Fibroblast of skin of back (primary cell): Measurements from ENCODE around the gene PADI4.
"Not testable (repeated sequence)": the region's sequence is repeated elsewhere in the genome, so short reads cannot be mapped to it uniquely, and the experiment has no call there.

Source experiments
- DNase-seq: peaks from one replicate; pipeline ENCODE4 v3.0.0-alpha.2; 2013

The PADI4 gene

DNA sequence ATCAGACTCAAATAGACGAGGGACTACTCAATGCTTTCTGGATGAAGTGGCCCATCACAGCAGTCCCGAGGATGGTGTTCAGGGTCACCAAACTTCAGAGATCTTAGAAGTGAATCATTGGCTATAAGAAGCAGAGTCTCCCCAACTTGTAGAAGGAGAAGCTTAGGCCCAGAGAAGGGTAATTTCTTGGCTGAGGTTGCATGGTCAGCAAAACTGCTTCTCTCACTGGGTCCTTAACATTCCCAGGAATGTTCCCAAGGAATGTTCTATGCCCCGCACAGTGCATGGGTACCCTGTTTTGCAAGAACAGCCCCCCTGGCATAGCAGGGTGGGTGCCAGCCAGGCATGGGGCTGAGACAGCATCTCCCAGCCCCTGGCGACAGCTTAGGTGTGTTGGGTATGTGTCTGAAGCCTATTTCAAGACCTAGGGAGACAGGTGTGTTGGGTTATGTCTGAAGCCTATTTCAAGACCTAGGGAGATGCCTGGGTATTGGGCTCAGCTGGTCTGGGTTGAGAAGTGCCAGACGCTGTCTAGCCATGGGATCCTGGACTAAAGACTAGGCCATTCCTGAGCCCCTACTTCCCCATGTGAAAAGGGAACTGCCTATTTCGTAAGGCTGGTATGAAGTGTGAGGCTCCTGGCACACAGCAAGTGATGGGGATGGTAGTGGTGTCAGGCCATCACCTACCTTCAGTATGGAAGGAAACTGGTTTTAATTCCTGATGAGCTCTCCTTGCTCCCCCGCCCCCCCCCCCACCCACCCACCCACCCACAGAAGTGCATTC, 90.1 kb downstream of the PADI4 start:
- no peak for DNase-seq

- DNase-seq = no peak
Observed at GRCh38 chr1:17400725-17401341, 92.8 kb downstream of the PADI4 start.

DNA sequence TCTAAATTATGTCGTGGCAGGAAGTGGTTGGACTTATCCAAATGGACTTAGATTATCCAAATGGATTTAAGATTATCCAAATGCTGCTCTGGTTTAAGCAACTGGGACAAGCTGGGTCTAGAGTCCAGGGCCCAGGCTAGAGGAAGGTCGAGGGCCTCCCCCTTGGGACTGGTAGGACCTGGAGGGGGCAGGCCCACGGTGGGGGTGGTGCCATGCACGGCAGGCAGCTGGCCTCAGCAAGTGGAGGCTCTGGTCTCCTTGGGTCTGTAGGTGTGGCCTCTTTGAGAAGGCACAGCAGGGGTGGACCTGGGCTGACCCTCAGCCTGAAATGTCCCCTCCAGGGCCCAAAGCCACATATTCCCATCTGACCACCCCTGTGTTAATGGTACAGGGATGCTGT, 93.8 kb downstream of the PADI4 start:
- DNase-seq = no peak

GRCh38 chr1:17403081-17403480, 95.1 kb downstream of the PADI4 start:
- no peak for DNase-seq

- no peak for DNase-seq
Observed at GRCh38 chr1:17404034-17404684, 96.2 kb downstream of the PADI4 start.

GRCh38 chr1:17404820-17405219, 96.8 kb downstream of the PADI4 start:
- no peak for DNase-seq

DNA sequence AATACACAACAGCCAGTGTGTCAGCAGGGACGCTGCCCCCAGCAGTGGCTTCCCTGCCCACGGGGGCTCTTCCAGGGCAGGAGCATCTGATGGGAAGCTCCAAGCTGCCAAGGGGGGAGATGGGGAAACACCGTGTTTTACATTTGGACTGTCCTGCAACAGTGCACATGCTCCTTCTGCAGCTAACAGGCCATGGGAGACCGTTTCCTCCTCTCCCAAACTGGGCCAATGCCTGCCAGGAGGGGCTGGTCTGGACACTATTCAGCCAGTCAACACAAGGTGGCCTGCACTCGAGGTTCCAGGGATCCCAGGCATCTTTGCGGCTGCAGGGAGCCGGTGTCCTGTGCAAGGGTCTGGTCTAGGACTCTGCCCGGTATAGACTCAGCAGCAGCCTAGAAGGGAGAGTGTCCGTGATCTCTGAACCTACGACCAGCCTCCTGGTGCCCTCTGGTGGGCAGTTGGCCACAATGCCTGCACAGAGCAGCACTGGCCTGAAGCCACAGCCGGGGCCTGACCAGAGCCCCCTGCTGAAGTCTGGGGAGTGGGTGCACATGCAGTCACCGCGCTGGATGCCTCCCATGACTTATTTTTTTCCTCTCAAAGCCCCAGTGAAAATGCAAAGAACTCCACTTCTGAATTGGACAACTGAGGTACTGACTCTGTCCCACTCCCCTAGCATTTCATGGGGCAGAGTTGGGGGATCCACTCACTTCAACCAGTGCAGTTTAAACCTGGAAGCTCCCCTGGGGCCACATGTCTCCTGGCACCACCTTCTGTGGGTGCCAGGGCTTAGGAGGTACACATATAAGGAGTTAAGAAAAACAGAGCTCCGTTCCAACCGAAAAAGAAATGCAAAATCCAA, 98.1 kb downstream of the PADI4 start:
- peak; percentile 55 for DNase-seq

GRCh38 chr1:17406760-17407475, 98.9 kb downstream of the PADI4 start:
- DNase-seq = not testable (repeated sequence)

GRCh38 chr1:17407786-17408514, 100.0 kb downstream of the PADI4 start:
- DNase-seq = peak; percentile 9

- no peak for DNase-seq
Observed at GRCh38 chr1:17409391-17409811, 101.4 kb downstream of the PADI4 start.

DNA sequence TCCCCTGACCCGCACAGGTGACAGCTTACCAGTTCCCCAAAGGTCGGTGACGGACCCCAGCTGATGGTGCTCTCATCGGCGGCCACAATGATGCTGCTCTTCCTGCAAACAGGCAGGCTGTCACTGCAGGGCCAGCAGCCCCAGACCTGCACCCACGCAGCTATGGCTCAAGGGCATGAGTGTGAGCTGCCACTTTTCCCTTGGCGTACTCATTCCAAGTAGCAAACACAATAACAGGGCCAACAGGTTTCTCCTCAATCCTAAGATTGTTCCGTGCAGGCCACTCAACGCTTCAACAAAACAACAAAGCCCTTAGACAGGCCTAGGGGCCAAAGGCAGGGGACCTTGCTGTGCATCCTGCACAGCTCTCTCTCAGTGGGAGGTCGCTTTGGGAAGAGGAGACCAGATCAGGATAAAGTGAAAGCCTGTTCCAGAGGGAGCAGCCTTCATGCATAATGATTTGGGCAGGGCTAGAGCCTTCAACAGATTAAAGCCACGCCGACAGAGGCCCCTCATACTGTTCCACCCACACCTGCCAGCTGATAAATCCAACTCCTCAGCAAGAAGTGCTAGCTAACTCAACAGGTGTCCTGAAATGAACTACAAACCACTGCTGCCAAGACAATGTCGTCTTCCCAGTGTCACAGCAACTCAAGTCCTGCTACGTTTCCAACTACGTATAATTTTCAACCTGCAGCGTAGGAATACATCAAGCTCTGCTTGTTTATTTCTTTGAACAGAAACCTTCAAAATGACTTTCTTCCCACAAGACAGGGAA, 104.3 kb downstream of the PADI4 start:
- DNase-seq = no peak
